K562 (cell line): ENCODE measurements around the gene DZIP3. TPM values are rescaled to one million over a fixed set of nuclear protein-coding genes. Genes with fewer than 3 reads are reported as not detected.

Experiments
- DPF2 ChIP-seq: fragments of 450-650 bp; IDR thresholded peaks from 2 replicates; pipeline ENCODE4 v1.6.1; 2016
- KDM5B ChIP-seq: fragments of 200-600 bp; sonication (generic); IDR thresholded peaks from 2 replicates; pipeline ENCODE4 v1.6.1; 2012; ENCODE audit warnings: low read depth, mild to moderate bottlenecking, moderate library complexity, low read length, control low read depth, inconsistent platforms; ENCODE audit not compliant: insufficient replicate concordance
- MCM3 ChIP-seq: fragments of 450-650 bp; IDR thresholded peaks from 2 replicates; pipeline ENCODE4 v1.6.1; 2016
- MECOM ChIP-seq: fragments of 250-450 bp; sonication (Bioruptor Pico); IDR thresholded peaks from 2 replicates; pipeline ENCODE4 v1.8.0; 2022; ENCODE audit warnings: inconsistent platforms
- MTF1 ChIP-seq: fragments of 250-450 bp; sonication (Bioruptor Pico); IDR thresholded peaks from 2 replicates; pipeline ENCODE4 v1.9.0; 2021; ENCODE audit warnings: moderate library complexity, mild to moderate bottlenecking, inconsistent platforms, borderline replicate concordance
- PURB ChIP-seq: sonication (generic); formaldehyde crosslinking; IDR thresholded peaks from 2 replicates; pipeline ENCODE4 v1.9.0; 2021; ENCODE audit warnings: low read depth, mild to moderate bottlenecking, missing genetic modification reagents
- SMAD2 ChIP-seq: fragments of 150-350 bp; IDR thresholded peaks from 2 replicates; pipeline ENCODE4 v1.6.1; 2014; ENCODE audit warnings: low read depth, mild to moderate bottlenecking, low read length
- SOX6 ChIP-seq: fragments of 450-650 bp; IDR thresholded peaks from 2 replicates; pipeline ENCODE4 v1.6.1; 2014; ENCODE audit warnings: mild to moderate bottlenecking
- TEAD1 ChIP-seq, 2 experiments: fragments of 450-650 bp in 1 of 2; sonication (generic) in 1 of 2; formaldehyde crosslinking; IDR thresholded peaks; 2 replicates each; pipeline versions ENCODE4 v1.4.0 to v1.8.0; 2020 to 2022; ENCODE audit warnings: mild to moderate bottlenecking in 2 of 2, missing genetic modification reagents in 1 of 2
- YY1 ChIP-seq, 3 experiments: IDR thresholded peaks; 2 replicates each; pipeline ENCODE4 v1.6.1; 2011; ENCODE audit warnings: low read length in 2 of 3, mild to moderate bottlenecking in 2 of 3, moderate library complexity in 2 of 3, borderline replicate concordance in 1 of 3, control low read depth in 1 of 3, low read depth in 1 of 3; ENCODE audit not compliant: insufficient read depth in 3 of 3, insufficient replicate concordance in 2 of 3, control insufficient read depth in 1 of 3, insufficient read length in 1 of 3; ENCODE audit errors: extremely low read depth in 1 of 3
- ZFPM2 ChIP-seq: fragments of 250-450 bp; sonication (Bioruptor Pico); IDR thresholded peaks from 2 replicates; pipeline ENCODE4 v1.5.1; 2022; ENCODE audit warnings: mild to moderate bottlenecking
- ZNF184 ChIP-seq: sonication (generic); formaldehyde crosslinking; IDR thresholded peaks from 2 replicates; pipeline ENCODE4 v1.5.0; 2020; ENCODE audit warnings: missing genetic modification reagents
- ZNF316 ChIP-seq: fragments of 450-650 bp; IDR thresholded peaks from 2 replicates; pipeline ENCODE4 v1.6.1; 2016
- ZNF584 ChIP-seq: fragments of 200-800 bp; sonication (Bioruptor generic); IDR thresholded peaks from 2 replicates; pipeline ENCODE4 v1.6.1; 2016; ENCODE audit warnings: low read depth, mild to moderate bottlenecking, missing genetic modification characterization, missing compliant biosample characterization
- ZNF717 ChIP-seq: fragments of 250-450 bp; sonication (Bioruptor Pico); IDR thresholded peaks from 2 replicates; pipeline ENCODE4 v1.5.0; 2021
- ZNF79 ChIP-seq: fragments of 250-450 bp; sonication (Bioruptor Pico); IDR thresholded peaks from 2 replicates; pipeline ENCODE4 v1.4.0; 2020; ENCODE audit warnings: low read depth, mild to moderate bottlenecking, moderate library complexity
- polyA plus RNA-seq, 8 experiments: library from polyadenylated mRNA; depleted of rRNA in 4 of 8; stranded (reverse) in 5 of 8; unstranded in 3 of 8; fragments of >200 nt; fragmentation: Nextera tagmentation in 2 of 8; fragmentation: Illumina TruSeq in 1 of 8; extraction: Ambion mirVana in 2 of 8; extraction: Trizol in 1 of 8; gene quantifications; 2 replicates each; pipeline versions ENCODE4 v1.2.1 to v1.2.3, GENCODE V29; 2011 to 2014; ENCODE audit warnings: inconsistent platforms in 1 of 8, missing spikeins in 1 of 8
- total RNA-seq, 7 experiments: library from RNA; depleted of rRNA in 6 of 7; stranded (reverse); fragments of >200 nt in 6 of 7; fragmentation: Illumina TruSeq in 2 of 7; extraction: Trizol in 2 of 7; gene quantifications; 2 replicates each; pipeline versions ENCODE4 v1.2.1 to v1.2.3, GENCODE V29; 2011 to 2021; ENCODE audit warnings: low replicate concordance in 1 of 7
- TF ChIP-seq, protein P1 (sequence below): fragments of 450-650 bp; formaldehyde crosslinking; IDR thresholded peaks from 2 replicates; pipeline ENCODE4 v1.4.0; 2022; ENCODE audit warnings: missing genetic modification characterization
- TF ChIP-seq, protein P2 (sequence below): sonication (generic); formaldehyde crosslinking; IDR thresholded peaks from 2 replicates; pipeline ENCODE4 v1.8.0; 2023; ENCODE audit warnings: mild to moderate bottlenecking, missing genetic modification reagents
- TF ChIP-seq, protein P3 (sequence below): sonication (generic); formaldehyde crosslinking; IDR thresholded peaks from 2 replicates; pipeline ENCODE4 v1.8.0; 2022; ENCODE audit warnings: mild to moderate bottlenecking, missing genetic modification reagents
- TF ChIP-seq, protein P4 (sequence below): fragments of 250-450 bp; sonication (Bioruptor Pico); IDR thresholded peaks from 2 replicates; pipeline ENCODE4 v1.8.0; 2022; ENCODE audit warnings: inconsistent platforms

The DZIP3 gene
- total and polyA plus RNA-seq, 9 of the 15 experiments (the other 6 are each of a cell fraction or from before 2014, with no cell fraction given), result 3.5 to 9.7 (median 5.7) TPM

DNA sequence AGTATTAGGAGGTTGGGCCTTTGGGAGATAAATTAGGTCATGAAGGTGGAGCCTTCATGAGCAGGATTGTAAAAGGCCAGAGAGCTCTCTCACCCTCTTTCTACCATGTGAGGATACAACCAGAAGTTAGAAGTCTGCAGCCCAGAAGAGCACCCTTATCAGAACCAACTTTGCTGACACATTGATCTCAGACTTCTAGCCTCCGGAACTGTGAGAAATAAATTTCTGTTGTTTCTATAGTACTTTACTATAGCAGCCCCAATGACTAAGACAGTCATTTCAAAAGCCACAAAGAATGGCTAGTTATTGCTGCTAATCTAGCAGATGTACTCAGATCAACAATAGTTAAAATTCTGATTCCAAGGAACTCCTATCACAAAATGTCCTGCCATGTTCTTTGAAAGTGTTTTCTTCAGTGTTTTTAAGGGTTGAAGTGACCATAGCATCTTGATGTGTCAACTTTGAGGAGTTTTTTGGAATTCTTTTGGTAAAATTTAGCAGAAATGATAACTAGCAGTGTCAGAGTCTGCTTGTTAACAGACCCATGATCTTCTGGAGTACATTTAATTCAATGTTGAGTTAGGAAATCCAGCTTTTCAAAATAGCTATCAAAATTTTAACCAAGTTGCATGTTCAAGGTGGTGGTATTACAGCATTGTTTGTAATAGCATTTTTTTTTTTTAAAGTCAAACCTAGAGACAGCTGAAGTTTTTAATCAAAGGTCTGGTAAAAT lies 10.3 kb downstream of the DZIP3 start (continued):
- TF ChIP-seq, protein P1, sequence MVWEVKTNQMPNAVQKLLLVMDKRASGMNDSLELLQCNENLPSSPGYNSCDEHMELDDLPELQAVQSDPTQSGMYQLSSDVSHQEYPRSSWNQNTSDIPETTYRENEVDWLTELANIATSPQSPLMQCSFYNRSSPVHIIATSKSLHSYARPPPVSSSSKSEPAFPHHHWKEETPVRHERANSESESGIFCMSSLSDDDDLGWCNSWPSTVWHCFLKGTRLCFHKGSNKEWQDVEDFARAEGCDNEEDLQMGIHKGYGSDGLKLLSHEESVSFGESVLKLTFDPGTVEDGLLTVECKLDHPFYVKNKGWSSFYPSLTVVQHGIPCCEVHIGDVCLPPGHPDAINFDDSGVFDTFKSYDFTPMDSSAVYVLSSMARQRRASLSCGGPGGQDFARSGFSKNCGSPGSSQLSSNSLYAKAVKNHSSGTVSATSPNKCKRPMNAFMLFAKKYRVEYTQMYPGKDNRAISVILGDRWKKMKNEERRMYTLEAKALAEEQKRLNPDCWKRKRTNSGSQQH, result no peak
- TF ChIP-seq ZNF79 (CRISPR knock-in tag) (no peak), ZNF184 (CRISPR knock-in tag) (no peak), ZFPM2 (CRISPR knock-in tag) (no peak), MCM3 (no peak), ZNF584 (no peak), ZNF316 (peak; percentile 77), PURB (CRISPR knock-in tag) (no peak), ZNF717 (CRISPR knock-in tag) (no peak), DPF2 (peak; percentile 68), TEAD1 (CRISPR knock-in tag; IDR thresholded peaks at IDR 0.05) (no peak), SOX6 (no peak), MTF1 (CRISPR knock-in tag) (no peak), MECOM (no peak), KDM5B (no peak), YY1 (IDR thresholded peaks at IDR 0.05; ENCODE audit: borderline replicate concordance in 1 of 3, control insufficient read depth in 1 of 3, extremely low read depth in 1 of 3, insufficient read depth in 3 of 3, insufficient read length in 1 of 3, insufficient replicate concordance in 2 of 3, low read depth in 1 of 3, low read length in 2 of 3) (peak in 1 of 3 experiments; percentile 7), SMAD2 (no peak)
- TF ChIP-seq, protein P2, sequence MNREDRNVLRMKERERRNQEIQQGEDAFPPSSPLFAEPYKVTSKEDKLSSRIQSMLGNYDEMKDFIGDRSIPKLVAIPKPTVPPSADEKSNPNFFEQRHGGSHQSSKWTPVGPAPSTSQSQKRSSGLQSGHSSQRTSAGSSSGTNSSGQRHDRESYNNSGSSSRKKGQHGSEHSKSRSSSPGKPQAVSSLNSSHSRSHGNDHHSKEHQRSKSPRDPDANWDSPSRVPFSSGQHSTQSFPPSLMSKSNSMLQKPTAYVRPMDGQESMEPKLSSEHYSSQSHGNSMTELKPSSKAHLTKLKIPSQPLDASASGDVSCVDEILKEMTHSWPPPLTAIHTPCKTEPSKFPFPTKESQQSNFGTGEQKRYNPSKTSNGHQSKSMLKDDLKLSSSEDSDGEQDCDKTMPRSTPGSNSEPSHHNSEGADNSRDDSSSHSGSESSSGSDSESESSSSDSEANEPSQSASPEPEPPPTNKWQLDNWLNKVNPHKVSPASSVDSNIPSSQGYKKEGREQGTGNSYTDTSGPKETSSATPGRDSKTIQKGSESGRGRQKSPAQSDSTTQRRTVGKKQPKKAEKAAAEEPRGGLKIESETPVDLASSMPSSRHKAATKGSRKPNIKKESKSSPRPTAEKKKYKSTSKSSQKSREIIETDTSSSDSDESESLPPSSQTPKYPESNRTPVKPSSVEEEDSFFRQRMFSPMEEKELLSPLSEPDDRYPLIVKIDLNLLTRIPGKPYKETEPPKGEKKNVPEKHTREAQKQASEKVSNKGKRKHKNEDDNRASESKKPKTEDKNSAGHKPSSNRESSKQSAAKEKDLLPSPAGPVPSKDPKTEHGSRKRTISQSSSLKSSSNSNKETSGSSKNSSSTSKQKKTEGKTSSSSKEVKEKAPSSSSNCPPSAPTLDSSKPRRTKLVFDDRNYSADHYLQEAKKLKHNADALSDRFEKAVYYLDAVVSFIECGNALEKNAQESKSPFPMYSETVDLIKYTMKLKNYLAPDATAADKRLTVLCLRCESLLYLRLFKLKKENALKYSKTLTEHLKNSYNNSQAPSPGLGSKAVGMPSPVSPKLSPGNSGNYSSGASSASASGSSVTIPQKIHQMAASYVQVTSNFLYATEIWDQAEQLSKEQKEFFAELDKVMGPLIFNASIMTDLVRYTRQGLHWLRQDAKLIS (CRISPR knock-in tag), result no peak
- TF ChIP-seq, protein P3, sequence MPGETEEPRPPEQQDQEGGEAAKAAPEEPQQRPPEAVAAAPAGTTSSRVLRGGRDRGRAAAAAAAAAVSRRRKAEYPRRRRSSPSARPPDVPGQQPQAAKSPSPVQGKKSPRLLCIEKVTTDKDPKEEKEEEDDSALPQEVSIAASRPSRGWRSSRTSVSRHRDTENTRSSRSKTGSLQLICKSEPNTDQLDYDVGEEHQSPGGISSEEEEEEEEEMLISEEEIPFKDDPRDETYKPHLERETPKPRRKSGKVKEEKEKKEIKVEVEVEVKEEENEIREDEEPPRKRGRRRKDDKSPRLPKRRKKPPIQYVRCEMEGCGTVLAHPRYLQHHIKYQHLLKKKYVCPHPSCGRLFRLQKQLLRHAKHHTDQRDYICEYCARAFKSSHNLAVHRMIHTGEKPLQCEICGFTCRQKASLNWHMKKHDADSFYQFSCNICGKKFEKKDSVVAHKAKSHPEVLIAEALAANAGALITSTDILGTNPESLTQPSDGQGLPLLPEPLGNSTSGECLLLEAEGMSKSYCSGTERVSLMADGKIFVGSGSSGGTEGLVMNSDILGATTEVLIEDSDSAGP (CRISPR knock-in tag), result no peak
- TF ChIP-seq, protein P4, sequence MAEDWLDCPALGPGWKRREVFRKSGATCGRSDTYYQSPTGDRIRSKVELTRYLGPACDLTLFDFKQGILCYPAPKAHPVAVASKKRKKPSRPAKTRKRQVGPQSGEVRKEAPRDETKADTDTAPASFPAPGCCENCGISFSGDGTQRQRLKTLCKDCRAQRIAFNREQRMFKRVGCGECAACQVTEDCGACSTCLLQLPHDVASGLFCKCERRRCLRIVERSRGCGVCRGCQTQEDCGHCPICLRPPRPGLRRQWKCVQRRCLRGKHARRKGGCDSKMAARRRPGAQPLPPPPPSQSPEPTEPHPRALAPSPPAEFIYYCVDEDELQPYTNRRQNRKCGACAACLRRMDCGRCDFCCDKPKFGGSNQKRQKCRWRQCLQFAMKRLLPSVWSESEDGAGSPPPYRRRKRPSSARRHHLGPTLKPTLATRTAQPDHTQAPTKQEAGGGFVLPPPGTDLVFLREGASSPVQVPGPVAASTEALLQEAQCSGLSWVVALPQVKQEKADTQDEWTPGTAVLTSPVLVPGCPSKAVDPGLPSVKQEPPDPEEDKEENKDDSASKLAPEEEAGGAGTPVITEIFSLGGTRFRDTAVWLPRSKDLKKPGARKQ (CRISPR knock-in tag), result no peak
